GM18526 (cell line): ENCODE results near the gene GIGYF2.

Source experiments
- POLR2A ChIP-seq: IDR thresholded peaks from 3 replicates; pipeline ENCODE4 v1.6.1; 2011; ENCODE audit not compliant: insufficient read length; ENCODE audit errors: extremely low read depth

GIGYF2 gene

DNA sequence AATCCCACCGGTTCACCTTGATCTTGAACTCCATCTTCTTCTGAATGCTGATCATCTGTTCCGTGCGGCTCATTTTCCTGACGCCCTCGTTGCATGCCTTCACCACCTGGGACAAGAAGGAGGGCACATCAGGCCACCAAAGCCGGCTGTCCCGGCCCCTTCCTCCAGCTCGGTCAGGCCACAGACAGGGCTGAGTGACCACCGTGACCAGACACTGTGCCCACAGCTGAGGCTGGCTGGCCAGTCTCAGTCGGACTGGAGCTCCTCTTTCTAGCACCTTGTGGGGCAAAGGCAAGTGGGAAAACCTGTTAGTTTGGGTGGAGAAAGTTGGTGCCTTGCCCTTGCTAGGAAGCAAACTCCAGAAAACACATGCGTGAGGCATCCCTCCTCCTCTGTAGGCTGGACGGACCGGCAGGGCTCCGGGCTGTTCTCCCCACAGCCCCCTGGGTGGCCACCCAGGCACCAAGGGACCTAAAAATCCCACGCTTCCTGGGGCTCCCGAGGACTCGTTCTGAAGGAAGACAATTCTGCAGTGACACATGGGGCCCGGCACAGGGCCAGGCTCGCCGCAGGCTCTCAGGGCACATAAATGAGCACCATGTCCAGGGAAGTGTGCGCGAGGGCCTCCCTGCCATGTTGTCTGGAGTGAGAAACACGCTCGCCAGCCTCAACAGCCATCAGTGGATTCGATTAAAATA is 188.3 kb downstream of the GIGYF2 start:
- TF ChIP-seq POLR2A, result no peak

- TF ChIP-seq POLR2A, result no peak
Measured at GRCh38 chr2:232886176-232886575, 189.0 kb downstream of the GIGYF2 start.

- TF ChIP-seq POLR2A, result no peak
Measured at GRCh38 chr2:232886632-232887031, 189.5 kb downstream of the GIGYF2 start.

DNA sequence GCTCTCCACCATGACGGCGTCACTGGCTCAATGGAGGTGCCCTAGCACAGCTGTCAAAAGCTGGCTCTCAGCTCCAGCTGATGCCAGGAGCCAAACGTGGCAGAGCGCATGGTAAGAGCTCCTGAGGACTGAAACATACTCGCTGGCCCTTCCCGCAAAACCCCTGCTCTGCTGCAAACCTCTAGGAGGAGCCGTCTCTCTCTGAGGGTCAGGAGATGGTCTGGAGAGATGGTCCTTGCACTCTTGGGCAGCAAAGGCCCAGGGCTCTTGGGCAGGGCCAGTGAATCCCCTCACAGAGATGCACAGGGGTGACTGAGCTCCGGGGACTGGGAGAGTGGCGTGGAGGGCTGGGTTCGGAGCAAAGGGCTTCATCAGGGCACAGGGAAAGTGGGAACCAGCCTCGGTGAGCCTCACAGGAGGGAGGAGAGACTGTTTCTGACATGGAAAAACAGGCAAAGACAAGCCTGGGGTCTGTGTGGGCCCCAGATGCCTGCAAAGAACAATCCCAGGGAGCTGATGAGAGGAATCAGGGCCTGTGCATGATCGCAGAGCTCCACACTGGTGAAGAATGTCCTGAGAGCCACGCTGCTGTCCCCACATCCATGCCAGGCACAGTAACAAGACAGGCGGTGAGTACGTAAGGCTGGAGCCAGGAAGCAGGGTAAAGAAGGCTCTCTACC is 190.2 kb downstream of the GIGYF2 start:
- TF ChIP-seq POLR2A, result no peak

- TF ChIP-seq POLR2A, result no peak
Measured at GRCh38 chr2:232888099-232888836, 191.1 kb downstream of the GIGYF2 start.

- TF ChIP-seq POLR2A, result no peak
Measured at GRCh38 chr2:232888839-232889529, 191.9 kb downstream of the GIGYF2 start.

GRCh38 chr2:232889876-232890401 is 192.8 kb downstream of the GIGYF2 start:
- no peak for TF ChIP-seq POLR2A

- no peak for TF ChIP-seq POLR2A
Measured at GRCh38 chr2:232890536-232890895, 193.4 kb downstream of the GIGYF2 start.

DNA sequence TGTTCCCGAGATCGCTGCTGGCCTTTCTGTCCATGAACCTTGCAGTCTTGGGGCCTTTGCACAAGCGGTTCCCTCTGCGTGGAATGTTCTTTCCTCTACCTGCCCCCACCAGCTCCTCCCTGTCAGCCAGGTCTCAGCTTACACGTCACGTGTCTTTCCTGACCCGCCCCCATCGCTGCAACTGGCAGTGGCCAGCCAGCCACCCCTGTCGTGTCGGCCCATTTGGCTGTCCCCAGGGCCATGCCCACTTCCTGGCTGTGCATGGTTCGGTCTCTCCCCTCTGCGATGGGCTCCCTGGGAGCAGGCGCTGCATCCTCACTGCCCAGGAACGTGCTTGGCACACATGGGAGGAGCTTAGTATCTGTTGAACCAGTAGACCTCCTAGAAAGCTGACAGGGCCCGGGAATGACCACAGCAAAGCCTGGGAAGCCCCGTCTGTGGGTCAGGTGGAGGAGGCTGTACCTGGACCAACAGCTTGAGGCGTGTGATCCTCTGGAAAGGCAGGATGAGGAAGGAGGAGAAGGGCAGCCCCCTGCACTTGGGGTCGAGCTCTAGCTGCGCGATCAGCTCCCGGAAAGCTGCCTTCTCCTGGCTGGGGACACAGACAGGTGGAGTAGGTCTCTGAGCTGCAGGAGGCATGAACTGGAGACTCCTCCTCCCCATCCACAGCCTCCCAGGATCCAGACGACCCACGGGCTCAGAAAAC is 193.9 kb downstream of the GIGYF2 start:
- no peak for TF ChIP-seq POLR2A

- no peak for TF ChIP-seq POLR2A
Measured at GRCh38 chr2:232891621-232892071, 194.5 kb downstream of the GIGYF2 start.

DNA sequence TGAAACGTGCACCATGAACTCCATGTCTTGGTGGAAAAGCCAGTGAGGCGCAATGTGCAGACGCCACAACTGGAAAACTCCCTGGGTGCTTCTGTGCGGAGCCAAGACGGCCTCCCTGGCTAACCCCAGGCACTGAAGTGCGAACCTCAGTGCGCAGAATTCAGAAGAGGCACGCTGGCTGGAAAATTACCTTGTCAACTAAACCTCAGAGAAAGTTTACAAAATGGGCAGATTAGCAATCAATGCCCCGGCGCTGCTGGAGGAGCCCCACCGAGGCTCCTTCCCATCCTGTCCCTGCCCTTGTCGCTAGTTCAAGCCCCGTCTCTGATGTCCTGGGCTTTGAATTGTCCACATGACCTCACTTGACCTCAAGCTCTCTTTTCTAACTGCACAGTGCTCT is 195.1 kb downstream of the GIGYF2 start:
- TF ChIP-seq POLR2A, result no peak

DNA sequence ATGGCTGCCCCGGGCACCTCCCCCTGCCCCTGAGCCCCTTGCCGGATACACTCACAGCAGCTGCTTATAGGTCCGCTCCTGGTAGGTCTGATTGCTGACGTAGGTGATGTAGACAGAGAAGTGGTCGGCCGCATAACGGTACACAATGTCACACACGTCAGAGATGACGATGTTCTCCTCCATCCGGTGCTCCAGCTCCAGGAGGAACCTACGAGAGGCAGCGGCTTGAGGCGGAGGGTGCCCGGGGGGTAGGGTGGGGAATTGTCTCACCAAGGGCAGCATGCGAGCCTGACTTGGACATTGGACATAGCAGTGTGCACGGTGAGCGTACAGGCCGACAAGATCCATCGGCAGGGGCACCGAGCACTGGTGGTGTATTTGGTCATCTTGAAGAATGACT is 195.7 kb downstream of the GIGYF2 start:
- TF ChIP-seq POLR2A, result no peak

DNA sequence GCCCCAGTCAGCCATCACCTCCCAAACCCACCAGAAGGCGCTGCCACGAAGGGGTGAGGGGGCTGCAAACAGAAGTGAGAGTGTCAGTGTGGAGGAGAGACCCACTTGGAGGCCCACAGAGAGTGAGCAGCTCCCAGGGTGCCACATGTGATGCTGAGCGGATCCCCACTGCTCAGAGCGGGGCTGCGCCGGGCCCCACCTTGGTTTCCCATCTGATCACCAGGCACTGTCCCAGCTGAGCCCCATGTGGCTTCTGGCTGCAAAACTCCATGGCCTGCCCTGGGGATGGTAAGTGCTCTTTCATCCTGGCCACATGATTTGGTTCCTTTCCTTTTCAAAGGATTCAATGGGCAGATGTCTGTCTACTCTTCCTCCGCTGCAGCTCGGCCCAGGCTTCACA is 196.7 kb downstream of the GIGYF2 start:
- no peak for TF ChIP-seq POLR2A

GRCh38 chr2:232894251-232894650 is 197.1 kb downstream of the GIGYF2 start:
- TF ChIP-seq POLR2A, result no peak

- no peak for TF ChIP-seq POLR2A
Measured at GRCh38 chr2:232894746-232895145, 197.6 kb downstream of the GIGYF2 start.
